ENCODE results near the gene MTOR. TPM values are rescaled to one million over a fixed set of nuclear protein-coding genes. Genes with fewer than 3 reads are reported as not detected.
"Not testable (repeated sequence)": the region's sequence is repeated elsewhere in the genome, so short reads cannot be mapped to it uniquely, and the experiment has no call there.

Gene MTOR
- total RNA-seq, 3 donors from 2014 or later: 37.9 to 50.5 (median 42.5) TPM

- Histone ChIP-seq H3K4me3 (no peak overlapping the region), H3K9me3 (no peaks in the 10 kb centered on the region), H3K4me1 (ENCODE audit: low read depth) (peaks cover 4% of the 10 kb centered on the region), H3K36me3 (ENCODE audit: low read depth) (no peaks in the 10 kb centered on the region)
- intact Hi-C loops (cut with DNase I, micrococcal nuclease): no loop called here
- DNase-seq (no peak), ATAC-seq (no peak)
- no peak for TF ChIP-seq CTCF (IDR thresholded peaks at IDR 0.05)
Observed at GRCh38 chr1:11182884-11183283, 79.5 kb downstream of the MTOR start.

GRCh38 chr1:11180342-11180744, 82.0 kb downstream of the MTOR start:
- no peak for TF ChIP-seq CTCF (IDR thresholded peaks at IDR 0.05)
- no peak for ATAC-seq
- intact Hi-C loops (cut with DNase I, micrococcal nuclease): no loop called here

GRCh38 chr1:11179749-11180148, 82.6 kb downstream of the MTOR start:
- H3K9me3 ChIP-seq; ATAC-seq; H3K4me3 ChIP-seq; DNase-seq; H3K36me3 ChIP-seq (ENCODE audit: low read depth); H3K4me1 ChIP-seq (ENCODE audit: low read depth); intact Hi-C loops (cut with DNase I, micrococcal nuclease): not testable (repeated sequence)

More at GRCh38 chr1:11180342-11180744, 82.0 kb downstream of the MTOR start:
- no peak for DNase-seq
- no peaks in the 10 kb centered on the region for H3K9me3 ChIP-seq
- H3K4me1 ChIP-seq (ENCODE audit: low read depth): peaks cover 4% of the 10 kb centered on the region
- no peaks in the 10 kb centered on the region for H3K36me3 ChIP-seq (ENCODE audit: low read depth)
- H3K4me3 ChIP-seq: no peak overlapping the region

- DNase-seq: no peak
- H3K9me3 ChIP-seq: no peaks in the 10 kb centered on the region
- ATAC-seq: no peak
- no peak for TF ChIP-seq CTCF (IDR thresholded peaks at IDR 0.05)
- no peak overlapping the region for H3K4me3 ChIP-seq
- peaks cover under 1% of the 10 kb centered on the region for H3K4me1 ChIP-seq (ENCODE audit: low read depth)
- no peaks in the 10 kb centered on the region for H3K36me3 ChIP-seq (ENCODE audit: low read depth)
- intact Hi-C loops (cut with DNase I, micrococcal nuclease): no loop called here
Observed at GRCh38 chr1:11179125-11179524, 83.2 kb downstream of the MTOR start.

GRCh38 chr1:11178021-11179015, 84.0 kb downstream of the MTOR start:
- intact Hi-C loops (cut with DNase I, micrococcal nuclease): no loop called here
- DNase-seq: no peak
- peak; percentile 8 for ATAC-seq
- Histone ChIP-seq H3K36me3 (ENCODE audit: low read depth) (no peaks in the 10 kb centered on the region), H3K4me3 (no peak overlapping the region), H3K9me3 (no peaks in the 10 kb centered on the region), H3K4me1 (ENCODE audit: low read depth) (no peaks in the 10 kb centered on the region)
- no peak for TF ChIP-seq CTCF (IDR thresholded peaks at IDR 0.05)

GRCh38 chr1:11176081-11176706, 86.2 kb downstream of the MTOR start:
- intact Hi-C loops (cut with DNase I, micrococcal nuclease): no loop called here
- no peak for ATAC-seq

More at GRCh38 chr1:11176081-11176706, 86.2 kb downstream of the MTOR start:
- H3K4me1 ChIP-seq (ENCODE audit: low read depth): no peaks in the 10 kb centered on the region
- TF ChIP-seq CTCF (IDR thresholded peaks at IDR 0.05): no peak
- H3K36me3 ChIP-seq (ENCODE audit: low read depth): no peaks in the 10 kb centered on the region
- no peaks in the 10 kb centered on the region for H3K9me3 ChIP-seq
- no peak for DNase-seq
- no peak overlapping the region for H3K4me3 ChIP-seq

Data from mucosa of descending colon (tissue), 3 donors.